ENCODE results near the gene HLA-G.

- TF ChIP-seq CTCF (IDR thresholded peaks at IDR 0.05) = no peak
- no peak for TF ChIP-seq POLR2AphosphoS5 (IDR thresholded peaks at IDR 0.05)
Observed at GRCh38 chr6:29853245-29853644, 25.6 kb downstream of the HLA-G start.
